Measurements from ENCODE around the gene BCAN.

BCAN gene

GRCh38 chr1:156677616-156678596 is 36.0 kb downstream of the BCAN start:
- TF ChIP-seq REST (IDR thresholded peaks at IDR 0.05; ENCODE audit: insufficient read depth in 1 of 2, low read depth in 2 of 2, low read length in 2 of 2) = no peak
- TF ChIP-seq FOXP2 (optimal IDR thresholded peaks at IDR 0.05; ENCODE audit: borderline replicate concordance, extremely low read depth, extremely low read length, insufficient read depth) = no peak
- TF ChIP-seq POLR2AphosphoS5 (IDR thresholded peaks at IDR 0.05; ENCODE audit: low read depth, low read length) = no peak
- no peak for TF ChIP-seq TAF1 (IDR thresholded peaks at IDR 0.05; ENCODE audit: borderline replicate concordance, insufficient read depth, low read length)
- no peak for TF ChIP-seq SIN3A (IDR thresholded peaks at IDR 0.05; ENCODE audit: borderline replicate concordance, insufficient read depth, low read length)

DNA sequence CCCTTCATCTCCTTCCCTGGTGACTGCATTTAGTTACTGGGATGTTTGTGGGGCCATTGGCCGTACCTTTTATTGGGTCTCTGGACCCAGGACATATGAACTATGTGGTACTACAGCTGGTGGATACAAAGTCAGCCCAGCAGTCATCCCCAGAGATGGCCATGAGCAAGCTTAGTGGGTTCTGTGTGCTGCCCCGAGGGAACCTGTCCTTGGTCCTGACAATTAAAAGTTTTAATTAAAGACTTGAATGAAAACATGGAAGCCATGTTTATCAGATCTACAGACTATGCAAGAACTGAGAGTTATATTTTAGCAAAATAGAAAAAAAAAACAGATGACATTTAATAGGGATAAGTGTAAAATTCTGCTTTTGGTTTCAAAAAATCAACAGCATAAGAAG is 38.1 kb downstream of the BCAN start:
- TF ChIP-seq POLR2AphosphoS5 (IDR thresholded peaks at IDR 0.05; ENCODE audit: low read depth, low read length) = no peak
- peak; percentile 24 to 78; a peak in 2 of 4 replicates for TF ChIP-seq REST (IDR thresholded peaks at IDR 0.05; ENCODE audit: insufficient read depth in 1 of 2, low read depth in 2 of 2, low read length in 2 of 2)
- TF ChIP-seq TAF1 (IDR thresholded peaks at IDR 0.05; ENCODE audit: borderline replicate concordance, insufficient read depth, low read length) = no peak

DNA sequence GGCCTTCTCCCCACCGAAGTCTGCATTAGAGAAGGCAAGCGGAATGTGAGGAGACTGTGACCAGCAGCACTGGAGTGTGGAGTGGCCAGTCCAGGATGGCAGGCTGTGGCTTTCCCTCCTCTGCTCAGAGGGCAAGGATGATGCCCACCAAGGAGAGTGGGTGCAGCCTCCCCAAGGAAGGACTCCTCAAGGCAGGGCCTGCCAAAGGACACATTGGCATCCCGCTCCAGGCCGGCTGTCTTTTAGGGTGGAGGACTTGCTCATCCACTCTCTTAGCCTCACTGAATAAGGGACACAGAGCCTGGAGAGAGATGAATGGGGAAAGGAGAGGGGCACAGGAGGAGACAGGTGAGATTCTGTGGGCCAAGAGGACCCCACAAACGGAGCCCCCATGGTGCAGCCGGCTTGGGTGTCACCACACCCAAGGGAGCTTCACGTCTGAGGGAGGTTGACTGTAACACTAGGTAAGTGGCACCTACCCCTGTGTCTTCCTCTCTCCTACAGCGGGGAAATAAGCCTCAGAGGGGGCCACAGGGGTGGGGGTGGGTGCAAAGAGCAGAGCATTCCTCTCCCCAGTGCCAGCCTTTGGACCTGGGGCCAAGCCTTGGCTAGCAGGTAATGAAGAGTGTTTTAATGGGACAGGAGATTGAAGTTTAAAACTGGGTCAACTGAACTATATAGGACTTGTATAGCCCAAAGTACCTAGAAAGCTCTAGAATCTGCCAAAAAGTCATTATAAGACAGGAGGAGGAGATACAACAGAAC is 39.5 kb downstream of the BCAN start:
- TF ChIP-seq SIN3A (IDR thresholded peaks at IDR 0.05; ENCODE audit: borderline replicate concordance, insufficient read depth, low read length) (no peak), POLR2AphosphoS5 (IDR thresholded peaks at IDR 0.05; ENCODE audit: low read depth, low read length) (no peak), FOXP2 (optimal IDR thresholded peaks at IDR 0.05; ENCODE audit: borderline replicate concordance, extremely low read depth, extremely low read length, insufficient read depth) (no peak), REST (IDR thresholded peaks at IDR 0.05; ENCODE audit: insufficient read depth in 1 of 2, low read depth in 2 of 2, low read length in 2 of 2) (no peak)

- no peak for TF ChIP-seq POLR2AphosphoS5 (IDR thresholded peaks at IDR 0.05; ENCODE audit: low read depth, low read length)
- no peak for TF ChIP-seq SIN3A (IDR thresholded peaks at IDR 0.05; ENCODE audit: borderline replicate concordance, insufficient read depth, low read length)
- TF ChIP-seq FOXP2 (optimal IDR thresholded peaks at IDR 0.05; ENCODE audit: borderline replicate concordance, extremely low read depth, extremely low read length, insufficient read depth) = no peak
- TF ChIP-seq TAF1 (IDR thresholded peaks at IDR 0.05; ENCODE audit: borderline replicate concordance, insufficient read depth, low read length) = no peak
- no peak for TF ChIP-seq REST (IDR thresholded peaks at IDR 0.05; ENCODE audit: insufficient read depth in 1 of 2, low read depth in 2 of 2, low read length in 2 of 2)
Observed at GRCh38 chr1:156682166-156682890, 40.4 kb downstream of the BCAN start.
